HG03039 (cell line): ENCODE data around the gene DUSP21.
A peak's percentile ranks its signal among the peaks of the same experiment; 100 is the strongest.
"Not testable (repeated sequence)": the region's sequence is repeated elsewhere in the genome, so short reads cannot be mapped to it uniquely, and the experiment has no call there.

ENCODE experiments used
- ATAC-seq: cut with Tn5 transposase; IDR thresholded peaks from one replicate; pipeline ENCODE4 v1.9.1; 2021; ENCODE audit warnings: mild to moderate bottlenecking, moderate library complexity; ENCODE audit not compliant: unreplicated experiment

DUSP21 gene

DNA sequence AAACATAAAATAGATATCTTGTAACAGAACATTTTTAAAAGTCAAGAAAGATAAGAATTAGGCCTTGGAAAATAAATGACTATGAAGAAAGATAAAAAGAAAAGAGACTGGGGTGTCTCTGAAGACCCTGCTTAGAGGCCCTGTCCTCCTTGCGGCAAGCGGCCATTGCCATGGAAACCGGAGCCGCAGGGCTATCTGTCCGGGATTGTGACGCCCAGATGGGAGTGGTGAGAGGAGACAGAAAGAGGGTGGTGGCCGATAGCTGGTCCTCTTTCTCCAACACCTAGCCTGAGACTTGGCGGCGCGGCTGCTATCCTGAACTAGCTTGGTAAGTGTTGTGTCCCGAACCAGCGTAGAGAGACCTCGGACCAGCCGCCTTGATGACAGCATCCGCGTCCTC, at the start of gene DUSP21:
Gene DUSP21 (plus strand): TSS at position 269 of the 400 bp plus-strand sequence. CDS start 112 bp downstream, at position 381.
- no peak for ATAC-seq

DNA sequence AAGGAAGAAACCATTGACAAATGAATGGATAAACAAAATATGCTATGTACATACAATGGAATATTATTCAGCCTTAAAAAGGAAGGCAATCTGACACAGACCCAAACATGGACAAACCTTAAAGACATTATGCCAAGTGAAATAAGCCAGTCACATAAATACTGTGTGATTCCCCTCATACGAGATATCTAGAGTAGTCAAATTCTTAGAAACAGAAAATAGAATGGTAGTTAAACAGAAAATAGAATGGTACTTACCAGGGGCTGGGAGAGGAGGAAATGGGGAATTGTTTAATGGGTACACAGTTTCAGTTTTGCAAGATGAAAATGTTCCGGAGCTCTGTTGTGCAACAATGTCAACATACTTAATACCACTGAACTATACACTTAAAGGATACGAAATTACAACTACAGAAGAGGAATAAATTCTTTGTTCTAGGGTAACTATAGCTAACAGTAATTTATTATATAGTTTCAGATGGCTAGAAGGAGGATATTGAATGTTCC, 47.8 kb upstream of the DUSP21 start:
- no peak for ATAC-seq

DNA sequence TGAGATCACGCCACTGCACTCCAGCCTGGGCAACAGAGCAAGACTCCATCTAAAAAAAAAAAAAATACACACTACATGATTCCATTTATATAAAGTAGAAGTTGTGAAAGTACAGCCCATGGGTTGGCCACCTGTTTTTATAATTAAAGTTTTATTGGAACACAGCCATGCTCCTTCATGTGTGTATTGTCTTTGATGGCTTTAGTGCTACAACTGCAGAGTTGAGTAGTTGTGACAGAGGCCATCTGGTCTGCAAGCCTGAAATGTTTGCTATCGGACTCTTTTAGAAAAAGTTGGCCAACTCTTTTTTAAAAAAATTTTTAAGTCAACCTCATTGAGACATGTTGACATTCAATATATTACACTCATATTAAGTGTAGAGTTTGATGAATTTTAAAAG, 41.2 kb upstream of the DUSP21 start:
- ATAC-seq = no peak

DNA sequence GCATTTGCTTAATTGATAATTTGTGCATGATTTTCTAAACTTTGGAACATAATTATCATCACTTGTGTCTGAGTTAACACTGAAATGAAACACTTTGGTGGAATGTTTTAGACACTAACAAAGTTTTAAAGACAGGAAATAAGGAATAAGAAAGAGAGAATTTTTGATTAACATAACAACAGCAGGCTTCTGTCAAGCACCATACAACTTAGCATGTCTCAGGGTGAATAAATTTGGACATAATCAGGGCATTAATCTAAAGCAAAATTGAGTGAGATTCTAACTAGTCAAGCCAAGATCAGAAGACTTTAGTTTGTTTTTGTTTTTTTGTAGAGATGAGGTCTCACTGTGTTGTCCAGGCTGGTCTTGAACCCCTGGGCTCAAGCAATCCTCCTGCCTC, 28.1 kb upstream of the DUSP21 start:
- ATAC-seq = no peak

DNA sequence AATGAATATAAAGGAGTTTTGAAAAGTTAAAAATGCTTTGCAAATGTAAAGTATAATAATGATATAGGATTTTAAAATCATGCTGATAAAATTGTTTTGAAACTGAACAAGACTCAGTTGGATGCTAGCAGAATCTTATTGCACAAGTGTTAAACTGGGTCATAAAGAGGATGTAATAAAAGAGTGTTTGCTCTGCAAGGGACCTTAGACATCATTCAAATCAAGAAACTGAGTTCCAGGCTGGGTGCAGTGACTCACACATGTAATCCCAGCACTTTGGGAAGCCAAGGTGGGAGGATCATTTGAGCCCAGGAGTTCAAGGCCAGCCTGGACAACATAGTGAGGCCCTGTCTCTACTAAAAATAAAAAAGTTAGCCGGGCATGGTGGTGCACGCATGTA, 27.5 kb upstream of the DUSP21 start:
- no peak for ATAC-seq

DNA sequence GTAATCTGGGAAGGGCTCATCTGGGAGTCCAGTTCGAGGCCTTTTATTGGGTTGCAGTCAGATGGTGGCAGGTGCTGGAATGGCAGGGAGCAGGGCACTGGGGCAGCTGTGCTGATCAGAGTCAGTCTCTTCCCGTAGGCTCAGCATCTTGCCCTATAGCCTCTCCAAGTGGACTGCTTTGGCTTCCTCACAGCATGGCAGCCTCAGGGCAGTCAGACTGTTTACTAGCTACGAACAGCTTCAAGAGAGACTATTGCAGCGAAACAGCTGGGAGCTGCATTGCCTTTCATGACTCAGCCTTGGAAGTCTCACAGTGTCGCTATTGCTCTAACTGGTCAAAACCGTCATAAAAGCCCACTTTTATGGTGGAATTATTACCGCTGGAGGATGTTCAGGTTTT, 26.8 kb upstream of the DUSP21 start:
- no peak for ATAC-seq

DNA sequence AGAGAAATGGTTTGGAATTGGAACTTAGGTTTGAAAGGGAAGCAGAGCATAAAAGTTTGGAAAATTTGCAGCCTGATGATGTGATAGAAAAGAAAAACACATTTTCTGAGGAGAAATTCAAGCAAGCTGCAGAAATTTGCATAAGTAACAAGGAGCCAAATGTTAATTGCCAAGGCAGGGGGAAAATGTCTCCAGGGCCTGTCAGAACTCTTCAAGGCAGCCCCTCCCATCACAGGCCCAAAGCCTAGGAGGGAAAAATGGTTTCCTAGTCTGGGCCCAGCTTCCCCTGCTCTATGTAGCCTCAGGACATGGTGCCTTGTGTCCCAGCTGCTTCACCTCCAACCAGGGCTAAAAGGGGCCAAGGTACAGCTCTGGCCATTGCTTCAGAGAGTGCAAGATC, 21.2 kb upstream of the DUSP21 start:
- ATAC-seq = no peak

DNA sequence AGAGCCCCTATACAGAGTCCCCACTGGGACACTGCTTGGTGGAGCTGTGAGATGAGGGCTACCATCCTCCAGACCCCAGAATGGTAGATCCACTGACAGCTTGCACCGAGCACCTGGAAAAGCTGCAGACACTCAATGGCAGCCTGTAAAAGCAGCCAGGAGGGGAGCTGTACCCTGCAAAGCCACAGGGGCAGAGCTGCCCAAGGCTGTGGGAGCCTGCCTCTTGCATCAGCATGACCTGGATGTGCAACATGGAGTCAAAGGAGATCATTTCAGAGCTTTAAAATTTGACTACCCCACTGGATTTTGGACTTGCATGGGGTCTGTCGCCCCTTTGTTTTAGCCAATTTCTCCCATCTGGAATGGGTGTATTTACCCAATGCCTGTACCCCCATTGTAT, 20.6 kb upstream of the DUSP21 start:
- ATAC-seq = not testable (repeated sequence)

DNA sequence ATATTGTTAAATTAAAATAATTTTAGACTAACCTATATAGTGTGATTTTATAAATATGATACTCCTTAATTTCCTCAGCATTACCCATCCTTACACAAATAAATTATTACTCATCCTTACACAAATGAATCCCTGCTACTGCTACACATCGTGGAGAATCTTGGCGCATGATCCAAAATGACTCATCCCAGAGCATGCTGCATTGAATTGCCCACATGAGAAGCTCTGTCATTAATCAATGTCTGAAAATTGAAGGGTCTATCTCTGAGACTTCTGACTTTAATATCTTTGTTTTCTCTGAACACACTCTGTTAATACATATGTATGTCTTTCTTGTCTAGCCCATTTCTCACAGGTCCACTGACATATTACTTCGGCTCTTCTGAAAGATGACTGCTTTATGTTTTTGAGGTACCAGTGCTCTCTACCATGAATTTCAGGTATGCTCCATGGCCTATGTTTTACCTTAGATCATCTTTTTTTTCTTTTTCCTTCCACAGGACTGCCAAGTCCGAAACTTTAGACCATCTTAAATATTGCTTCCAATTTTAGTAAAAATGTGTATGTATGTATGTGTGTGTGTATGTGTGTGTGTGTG, 15.7 kb upstream of the DUSP21 start:
- ATAC-seq = no peak

DNA sequence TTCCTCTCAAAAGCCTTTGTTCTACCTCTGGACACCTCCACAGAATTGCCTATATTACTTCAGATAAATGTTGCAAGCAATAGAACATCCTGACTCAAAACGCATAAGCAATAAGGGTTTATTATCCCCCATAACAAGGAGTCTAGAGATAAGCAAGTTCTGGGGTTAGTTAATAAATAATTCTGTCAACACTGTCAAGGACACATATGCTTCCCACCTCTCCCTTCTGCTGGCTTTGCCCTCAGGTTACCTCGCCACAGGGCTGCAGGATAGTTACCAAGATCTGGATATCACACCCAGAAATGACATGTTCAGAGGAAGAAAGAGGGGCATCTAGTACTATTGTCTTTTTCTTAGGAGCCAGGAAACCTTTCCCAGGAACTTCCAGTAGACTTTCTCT, 14.0 kb upstream of the DUSP21 start:
- no peak for ATAC-seq

DNA sequence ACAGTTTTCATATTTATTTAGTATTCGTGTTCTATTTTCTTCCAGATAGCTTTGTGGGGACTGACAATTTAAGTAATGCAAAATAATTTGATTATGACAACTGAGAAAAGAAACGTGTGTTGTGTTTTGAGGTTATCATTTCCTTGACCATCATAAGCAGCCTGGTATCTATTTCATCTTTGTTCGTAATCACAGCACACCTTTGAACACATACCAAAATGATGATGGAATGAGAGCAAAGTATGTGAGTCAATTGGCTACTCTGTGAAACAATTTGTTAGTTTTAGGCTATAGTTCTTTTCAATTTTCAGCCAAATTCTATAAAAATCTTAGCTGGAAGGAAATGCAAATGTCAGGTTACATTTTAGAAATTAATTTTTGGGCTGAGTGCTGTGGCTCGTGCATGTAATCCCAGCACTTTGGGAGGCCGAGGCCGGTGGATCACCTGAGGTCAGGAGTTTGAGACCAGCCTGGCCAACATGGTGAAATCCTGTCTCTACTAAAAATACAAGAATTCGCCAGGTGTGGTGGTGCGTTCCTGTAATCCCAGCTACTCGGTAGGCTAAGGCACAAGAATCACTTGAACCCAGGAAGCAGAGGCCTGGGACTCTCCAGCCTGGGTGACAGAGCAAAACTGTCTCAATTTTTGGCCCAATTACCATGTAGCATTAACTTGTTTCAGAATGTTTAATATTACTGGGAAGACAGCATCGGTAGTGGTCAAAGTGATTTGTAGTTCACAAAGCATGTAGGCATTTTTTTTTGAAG, 1.1 kb upstream of the DUSP21 start:
- ATAC-seq = no peak

DNA sequence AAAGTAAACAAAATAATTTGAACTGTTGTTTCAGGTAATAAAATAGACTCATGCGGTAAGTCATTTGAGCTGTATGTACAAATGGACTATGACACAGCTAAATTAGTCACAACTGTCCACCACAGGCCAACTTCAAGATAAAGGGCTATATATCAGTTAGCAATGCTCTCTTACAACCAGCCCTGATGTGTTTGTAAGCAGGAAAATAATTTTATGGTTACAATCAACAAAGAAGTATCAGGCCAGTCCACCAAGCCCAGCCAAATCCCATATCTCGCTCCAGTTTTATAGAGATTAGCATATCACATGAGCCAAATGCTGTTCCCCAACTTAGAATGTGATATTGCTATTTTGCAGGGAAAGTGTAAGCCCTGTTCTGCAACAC, 511 bp upstream of the DUSP21 start:
- ATAC-seq = no peak

DNA sequence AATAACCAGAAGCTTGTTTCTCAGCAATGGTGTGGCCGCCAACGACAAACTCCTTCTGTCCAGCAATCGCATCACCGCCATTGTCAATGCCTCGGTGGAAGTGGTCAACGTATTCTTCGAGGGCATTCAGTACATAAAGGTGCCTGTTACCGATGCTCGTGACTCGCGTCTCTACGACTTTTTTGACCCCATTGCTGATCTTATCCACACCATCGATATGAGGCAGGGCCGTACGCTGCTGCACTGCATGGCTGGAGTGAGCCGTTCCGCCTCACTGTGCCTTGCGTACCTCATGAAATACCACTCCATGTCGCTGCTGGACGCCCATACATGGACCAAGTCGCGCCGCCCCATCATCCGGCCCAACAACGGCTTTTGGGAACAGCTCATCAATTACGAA, 383 bp downstream of the DUSP21 start:
- ATAC-seq = no peak

DNA sequence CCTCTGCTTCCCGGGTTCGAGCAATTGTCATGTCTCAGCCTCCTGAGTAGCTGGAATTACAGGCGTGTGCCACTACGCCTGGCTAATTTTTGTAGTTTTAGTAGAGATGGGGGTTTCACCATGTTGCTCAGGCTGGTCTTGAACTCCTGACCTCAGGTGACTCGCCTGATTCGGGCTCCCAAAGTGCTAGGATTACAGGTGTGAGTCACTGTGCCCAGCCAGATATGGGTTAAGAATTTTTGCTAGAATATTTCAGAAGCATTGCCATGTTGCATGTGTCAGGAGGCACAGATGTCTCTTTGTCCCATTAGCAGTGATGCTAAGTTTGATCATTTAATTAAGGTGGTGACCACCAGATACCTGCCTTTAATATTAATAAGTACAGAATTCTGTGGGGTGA, 7.1 kb downstream of the DUSP21 start:
- ATAC-seq = not testable (repeated sequence)

DNA sequence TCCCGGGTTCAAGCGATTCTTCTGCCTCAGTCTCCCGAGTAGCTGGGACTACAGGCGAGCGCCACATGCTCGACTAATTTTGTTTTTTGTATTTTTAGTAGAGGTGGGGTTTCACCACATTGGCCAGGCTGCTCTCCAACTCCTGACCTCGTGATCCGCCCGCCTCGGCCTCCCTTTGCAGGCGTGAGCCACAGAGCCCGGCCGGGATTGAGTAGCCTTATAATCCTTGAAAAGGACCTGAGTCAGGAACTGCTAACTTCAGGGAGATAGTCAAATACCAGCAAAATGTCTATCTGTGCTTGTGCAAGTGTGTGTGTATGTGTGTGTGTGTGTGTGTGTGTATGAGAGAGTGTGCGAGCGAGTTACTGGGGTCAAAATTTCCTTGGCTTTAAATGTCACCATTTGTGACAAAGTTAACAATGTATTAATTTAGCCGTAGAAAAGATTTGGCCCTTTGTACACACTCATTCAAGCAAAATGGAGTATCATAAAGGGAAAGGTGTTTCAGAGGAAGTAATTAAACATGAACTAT, 27.4 kb downstream of the DUSP21 start:
- no peak for ATAC-seq

DNA sequence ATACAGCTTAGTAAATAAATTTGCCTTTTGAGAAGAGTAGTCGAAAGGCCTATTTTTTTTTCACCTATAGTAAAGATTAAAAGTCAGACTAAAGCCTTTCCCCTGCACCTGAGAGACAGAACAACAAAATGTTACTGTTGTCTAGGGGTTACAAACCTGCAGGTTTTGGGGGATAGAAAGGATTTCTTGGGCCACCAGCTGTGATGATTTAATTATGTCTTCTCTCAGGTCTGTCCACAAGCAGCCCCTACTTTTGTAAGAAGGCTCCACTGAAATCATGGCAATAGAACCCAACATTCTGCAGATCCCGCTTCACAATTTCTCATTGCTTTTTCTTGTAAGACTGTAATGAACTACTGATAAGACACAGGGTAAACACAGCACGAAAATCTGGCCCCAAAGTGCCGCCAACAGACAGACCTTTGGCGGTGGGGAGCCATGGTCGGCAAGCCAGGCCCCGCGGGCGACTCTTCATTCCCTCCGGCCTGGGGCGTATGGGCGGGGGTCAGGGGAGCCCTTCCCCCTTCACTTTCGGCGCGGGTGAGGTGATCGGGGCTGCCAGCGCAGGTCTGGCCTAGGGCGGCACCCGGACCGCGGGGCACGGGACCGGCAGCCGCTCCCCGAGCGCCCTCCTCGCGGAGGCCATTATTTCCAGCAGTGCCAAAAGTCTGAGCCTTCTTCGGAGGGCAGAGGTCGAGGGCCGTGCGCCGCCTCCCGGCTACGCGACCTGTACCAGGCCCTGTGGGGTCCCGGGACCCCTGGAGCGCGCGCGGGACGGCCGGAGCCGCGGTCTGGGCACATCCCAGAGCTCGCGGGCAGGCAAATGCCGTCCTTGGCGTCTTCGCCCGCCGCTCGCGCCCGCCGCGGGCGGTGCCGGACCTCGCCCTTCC, 28.4 kb downstream of the DUSP21 start:
- ATAC-seq = peak; percentile 10

DNA sequence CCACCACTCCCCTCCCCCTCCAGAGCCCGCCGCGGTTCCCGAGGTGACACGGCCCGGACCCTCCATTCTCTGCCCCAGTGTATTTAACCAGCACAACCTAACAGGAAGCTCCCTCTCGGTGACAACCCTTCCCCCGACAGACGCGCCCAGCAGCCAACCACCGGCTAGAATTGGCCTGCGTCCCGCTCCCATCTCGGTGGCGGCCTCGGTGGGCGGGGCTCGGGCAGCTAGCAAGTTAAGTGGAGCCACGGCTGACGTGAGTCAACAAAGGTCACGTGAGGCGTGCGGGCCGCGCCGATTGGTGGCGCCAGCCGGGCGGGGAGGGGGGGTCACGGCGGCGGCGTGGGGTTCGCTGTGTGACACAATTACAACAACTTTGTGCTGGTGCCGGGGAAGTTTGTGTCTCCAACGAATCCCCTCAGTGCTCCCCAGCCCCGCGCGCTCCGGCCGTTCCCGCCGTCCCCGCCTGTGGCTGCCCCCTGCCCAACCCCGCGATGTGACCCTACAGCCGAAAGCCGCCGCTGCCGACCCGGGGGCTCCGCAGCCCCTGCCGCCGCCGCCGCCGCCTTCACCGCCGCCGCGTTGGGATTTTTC, 29.1 kb downstream of the DUSP21 start, which contains the start of gene KDM6A:
Gene KDM6A (plus strand): TSS at position 368 of the 594 bp plus-strand sequence. CDS start 364 bp downstream, outside the sequence.
- ATAC-seq = peak; percentile 82

DNA sequence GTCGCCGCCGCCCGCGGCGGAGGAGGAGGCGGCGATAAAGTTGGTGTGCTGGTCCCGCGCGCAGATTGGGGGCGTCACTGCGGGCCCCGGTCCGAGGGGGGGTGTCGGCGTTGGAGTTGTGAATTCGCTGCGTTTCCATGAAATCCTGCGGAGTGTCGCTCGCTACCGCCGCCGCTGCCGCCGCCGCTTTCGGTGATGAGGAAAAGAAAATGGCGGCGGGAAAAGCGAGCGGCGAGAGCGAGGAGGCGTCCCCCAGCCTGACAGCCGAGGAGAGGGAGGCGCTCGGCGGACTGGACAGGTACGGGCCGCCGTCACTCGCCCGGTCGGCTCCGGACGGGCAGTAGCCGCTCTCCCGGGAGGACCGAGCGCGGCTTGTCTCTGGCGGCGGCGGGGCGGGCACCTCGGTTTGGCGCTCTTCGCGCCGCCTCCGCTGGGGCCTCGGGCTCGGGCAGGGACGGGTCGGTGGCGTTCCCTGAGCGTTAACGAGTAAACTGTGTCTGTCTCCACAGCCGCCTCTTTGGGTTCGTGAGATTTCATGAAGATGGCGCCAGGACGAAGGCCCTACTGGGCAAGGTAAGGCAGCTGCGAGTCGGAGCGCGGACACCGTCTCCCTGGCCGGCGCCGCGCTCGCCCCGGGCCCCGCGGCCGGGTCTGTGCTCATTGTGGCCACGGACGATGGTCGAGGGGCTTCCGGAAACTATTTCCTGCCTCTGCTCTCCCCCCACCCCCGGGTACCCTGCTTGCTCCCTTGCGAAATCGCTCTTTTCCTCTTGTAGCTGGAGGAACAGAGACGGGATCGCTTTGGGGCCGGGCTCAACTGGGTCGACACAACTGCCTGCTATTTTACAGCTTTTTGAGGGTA, 29.8 kb downstream of the DUSP21 start:
- ATAC-seq = no peak

DNA sequence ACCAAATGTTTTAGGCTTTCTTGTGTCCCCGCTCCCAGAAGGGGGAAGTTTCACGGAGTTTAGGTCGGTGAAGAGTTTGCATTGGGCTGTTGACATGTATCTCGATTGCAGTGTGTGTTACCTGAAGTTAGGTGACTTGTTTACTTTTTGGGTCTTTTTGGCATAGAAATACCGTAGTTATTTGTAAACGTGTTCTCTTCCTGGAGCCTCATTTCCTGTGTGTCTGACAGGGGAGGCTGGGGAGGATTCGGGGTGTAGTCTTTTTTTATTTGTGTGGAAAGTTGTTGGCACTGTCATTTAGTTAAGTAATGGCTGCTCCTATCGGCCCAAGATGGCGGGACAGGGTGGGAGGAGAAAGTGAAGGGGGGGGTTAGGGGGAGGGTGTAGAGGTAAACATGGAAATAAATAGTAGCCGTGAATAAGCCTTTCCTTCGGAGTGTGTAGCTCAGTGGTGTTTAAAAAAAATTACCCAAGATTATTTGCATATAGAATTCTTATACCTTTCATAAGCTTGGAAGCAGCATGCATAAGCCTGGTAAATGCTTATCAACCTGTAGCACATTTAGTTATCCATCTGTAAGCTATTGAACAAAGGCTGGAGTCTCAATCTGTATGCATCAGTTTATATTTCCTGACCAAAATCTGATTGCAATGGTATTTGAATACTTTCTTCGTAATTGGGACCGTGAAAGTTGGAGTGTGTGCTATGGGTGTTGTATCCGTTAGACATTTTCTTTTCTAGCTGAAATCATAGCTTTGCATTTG, 30.8 kb downstream of the DUSP21 start:
- no peak for ATAC-seq
